LNCAP (cell line): Measurements from ENCODE around the gene METTL8.

Experiments
- CTCF ChIP-seq: fragments of 450-650 bp; IDR thresholded peaks from 2 replicates; pipeline ENCODE4 v1.5.1; 2017; ENCODE audit warnings: mild to moderate bottlenecking

METTL8 gene

GRCh38 chr2:171402906-171403580 lies 30.7 kb downstream of the METTL8 start:
- no peak for TF ChIP-seq CTCF

GRCh38 chr2:171401947-171402346 lies 31.8 kb downstream of the METTL8 start:
- TF ChIP-seq CTCF, result no peak

- TF ChIP-seq CTCF, result no peak
These were observed 33.4 kb downstream of the METTL8 start for GRCh38 chr2:171400395-171400794.

- TF ChIP-seq CTCF, result no peak
These were observed 34.5 kb downstream of the METTL8 start for GRCh38 chr2:171399292-171399691.

GRCh38 chr2:171394164-171394740 lies 39.5 kb downstream of the METTL8 start:
- no peak for TF ChIP-seq CTCF

GRCh38 chr2:171393487-171393886 lies 40.3 kb downstream of the METTL8 start:
- TF ChIP-seq CTCF, result no peak

GRCh38 chr2:171391532-171391931 lies 42.3 kb downstream of the METTL8 start:
- TF ChIP-seq CTCF, result no peak
